Activated B cell treated with CpG ODN at 0.5 μM for 24 hours (primary cell): ENCODE data around the gene NDUFB8. TPM values are rescaled to one million over a fixed set of nuclear protein-coding genes. Genes with fewer than 3 reads are reported as not detected.

Experiments
- ATAC-seq: fragments of 200-7000 bp; cut with Tn5 transposase; one replicate; pipeline ENCODE4 v1.10.0; 2021; ENCODE audit warnings: low read depth, mild to moderate bottlenecking, moderate library complexity
- CTCF ChIA-PET: fragments of 350-600 bp; sonication (Branson Sonifier 250); formaldehyde crosslinking; loops from one replicate; lab custom pipeline; 2021; ENCODE audit warnings: antibody characterized with exemption; lab: Charles Lee
- POLR2A ChIA-PET: fragments of 350-600 bp; sonication (Branson Sonifier 250); formaldehyde crosslinking; loops from one replicate; lab custom pipeline; 2021; ENCODE audit warnings: antibody characterized with exemption; lab: Charles Lee
- DNase-seq: peaks from one replicate; pipeline ENCODE4 v3.0.0; 2022
- H3K27ac Mint-ChIP-seq: one replicate; pipeline ENCODE4 v1.8.0; 2020; ENCODE audit warnings: mixed read lengths
- H3K27me3 Mint-ChIP-seq: one replicate; pipeline ENCODE4 v1.8.0; 2021; ENCODE audit warnings: mixed read lengths
- H3K36me3 Mint-ChIP-seq: one replicate; pipeline ENCODE4 v1.8.0; 2021; ENCODE audit warnings: low read depth, mixed read lengths
- H3K4me1 Mint-ChIP-seq: one replicate; pipeline ENCODE4 v1.8.0; 2021; ENCODE audit warnings: mixed read lengths
- H3K4me3 Mint-ChIP-seq: one replicate; pipeline ENCODE4 v1.8.0; 2020; ENCODE audit warnings: mild to moderate bottlenecking, mixed read lengths
- H3K9me3 Mint-ChIP-seq: one replicate; pipeline ENCODE4 v1.8.0; 2020; ENCODE audit warnings: mixed read lengths
- intact Hi-C: fragments of 100-400 bp; cut with micrococcal nuclease; formaldehyde crosslinking; loops from one replicate; pipeline ENCODE4 v1.15.1; 2024
- total RNA-seq: library from RNA; stranded (reverse); gene quantifications from 2 replicates; pipeline ENCODE4 v1.2.3, GENCODE V29; 2022
- TF ChIP-seq, protein P1 (sequence below): fragments of 200-600 bp; IDR thresholded peaks from one replicate; pipeline ENCODE4 v1.8.0; 2022; ENCODE audit warnings: antibody characterized with exemption, mild to moderate bottlenecking

Gene NDUFB8
- total RNA-seq, 1 donor from 2014 or later, result 191 TPM

GRCh38 chr10:100502926-100503494 is 26.7 kb downstream of the NDUFB8 start:
- Mint-ChIP-seq H3K27me3 (no peaks in the 10 kb centered on the region), H3K4me1 (no peaks in the 10 kb centered on the region), H3K27ac (no peak overlapping the region), H3K36me3 (peaks cover 68% of the 10 kb centered on the region), H3K4me3 (no peak overlapping the region), H3K9me3 (no peaks in the 10 kb centered on the region)
- DNase-seq (no peak), ATAC-seq (no peak)
- CTCF ChIA-PET, result no interaction called here
- intact Hi-C loops, result no loop called here
- TF ChIP-seq, protein P1, sequence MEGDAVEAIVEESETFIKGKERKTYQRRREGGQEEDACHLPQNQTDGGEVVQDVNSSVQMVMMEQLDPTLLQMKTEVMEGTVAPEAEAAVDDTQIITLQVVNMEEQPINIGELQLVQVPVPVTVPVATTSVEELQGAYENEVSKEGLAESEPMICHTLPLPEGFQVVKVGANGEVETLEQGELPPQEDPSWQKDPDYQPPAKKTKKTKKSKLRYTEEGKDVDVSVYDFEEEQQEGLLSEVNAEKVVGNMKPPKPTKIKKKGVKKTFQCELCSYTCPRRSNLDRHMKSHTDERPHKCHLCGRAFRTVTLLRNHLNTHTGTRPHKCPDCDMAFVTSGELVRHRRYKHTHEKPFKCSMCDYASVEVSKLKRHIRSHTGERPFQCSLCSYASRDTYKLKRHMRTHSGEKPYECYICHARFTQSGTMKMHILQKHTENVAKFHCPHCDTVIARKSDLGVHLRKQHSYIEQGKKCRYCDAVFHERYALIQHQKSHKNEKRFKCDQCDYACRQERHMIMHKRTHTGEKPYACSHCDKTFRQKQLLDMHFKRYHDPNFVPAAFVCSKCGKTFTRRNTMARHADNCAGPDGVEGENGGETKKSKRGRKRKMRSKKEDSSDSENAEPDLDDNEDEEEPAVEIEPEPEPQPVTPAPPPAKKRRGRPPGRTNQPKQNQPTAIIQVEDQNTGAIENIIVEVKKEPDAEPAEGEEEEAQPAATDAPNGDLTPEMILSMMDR, result no peak
- POLR2A ChIA-PET, result interaction anchor here (0.5 kb wide), 1 partner anchor 30 kb away, joined by 8 read pairs; no protein-coding TSS in a partner anchor

DNA sequence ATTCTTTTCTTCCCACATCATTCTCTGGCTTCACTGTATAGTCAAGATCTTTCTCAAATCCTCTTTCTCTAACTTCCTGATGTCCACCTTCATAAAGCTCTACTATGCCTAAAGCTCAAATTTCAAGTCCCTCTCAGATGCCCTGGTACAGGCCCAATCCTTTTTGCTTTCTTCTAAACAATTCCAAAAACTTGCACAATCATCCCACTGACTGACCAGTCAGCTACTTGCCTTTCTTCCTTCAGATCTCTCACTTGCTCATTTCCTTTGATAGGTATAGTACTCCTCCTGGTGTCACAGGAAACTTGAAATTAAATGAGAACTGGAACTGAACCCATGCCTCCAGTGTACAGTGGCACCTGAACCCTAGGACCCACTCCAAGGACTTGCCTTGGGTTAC is 28.2 kb downstream of the NDUFB8 start:
- Mint-ChIP-seq H3K36me3 (peaks cover 67% of the 10 kb centered on the region), H3K4me3 (no peak overlapping the region), H3K4me1 (no peaks in the 10 kb centered on the region), H3K9me3 (no peaks in the 10 kb centered on the region), H3K27me3 (no peaks in the 10 kb centered on the region), H3K27ac (no peak overlapping the region)
- DNase-seq (no peak), ATAC-seq (no peak)
- intact Hi-C loops, result no loop called here
- TF ChIP-seq, protein P1, result no peak
- POLR2A ChIA-PET, result no interaction called here
- CTCF ChIA-PET, result no interaction called here

DNA sequence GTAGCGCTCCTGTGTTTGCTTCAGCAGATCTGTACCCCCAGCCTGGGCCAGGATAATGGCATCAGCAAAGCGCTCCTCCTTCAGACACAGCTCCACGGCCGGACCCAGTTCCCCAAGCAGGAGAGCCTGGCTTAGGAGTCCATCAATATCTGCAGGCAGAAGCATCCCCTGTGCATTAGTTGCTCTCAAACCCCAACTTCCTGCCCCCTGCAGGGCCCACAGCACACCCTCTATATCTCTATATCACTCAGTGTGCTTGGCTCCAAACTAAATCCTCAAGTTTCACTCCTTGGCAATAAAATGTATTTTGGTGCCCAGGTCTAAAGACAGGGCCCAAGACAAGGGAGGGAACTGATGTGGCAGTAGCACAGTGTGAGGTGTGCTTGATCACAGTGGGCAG is 31.6 kb downstream of the NDUFB8 start:
- no peak overlapping the region for H3K27ac Mint-ChIP-seq
- CTCF ChIA-PET, result no interaction called here
- H3K4me3 Mint-ChIP-seq, result no peak overlapping the region

DNA sequence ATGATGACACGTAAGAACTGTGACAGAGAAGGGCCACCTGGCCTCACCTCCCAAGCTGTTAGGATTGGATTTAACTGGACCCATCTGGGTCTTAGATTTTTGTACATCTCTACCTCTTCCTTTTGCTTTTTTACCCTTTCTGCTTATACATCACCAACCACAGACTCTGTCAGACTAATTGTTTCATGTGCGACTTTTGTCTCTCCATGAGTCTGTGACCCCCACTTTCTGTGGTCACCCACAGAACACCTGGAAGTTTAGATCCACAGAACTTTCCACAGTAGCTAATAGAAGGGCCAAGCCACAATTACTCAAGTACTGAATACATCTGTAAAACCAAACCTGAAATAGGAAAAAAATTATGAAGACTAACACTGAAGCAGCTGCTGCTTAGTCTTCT is 33.1 kb downstream of the NDUFB8 start:
- Mint-ChIP-seq H3K36me3 (peaks cover 65% of the 10 kb centered on the region), H3K27me3 (no peaks in the 10 kb centered on the region), H3K4me3 (no peak overlapping the region), H3K27ac (no peak overlapping the region), H3K4me1 (no peaks in the 10 kb centered on the region), H3K9me3 (no peaks in the 10 kb centered on the region)
- POLR2A ChIA-PET, result no interaction called here
- no peak for DNase-seq
- ATAC-seq, result no peak
- CTCF ChIA-PET, result interaction anchor here (1.6 kb wide), 1 partner anchor 22 kb away, joined by 5 read pairs; no protein-coding TSS in a partner anchor
- TF ChIP-seq, protein P1, result no peak
- intact Hi-C loops, result no loop called here

More for the DNA sequence above, 31.6 kb downstream of the NDUFB8 start:
- no peak for DNase-seq
- TF ChIP-seq, protein P1, result no peak
- Mint-ChIP-seq H3K36me3 (peaks cover 66% of the 10 kb centered on the region), H3K4me1 (no peaks in the 10 kb centered on the region), H3K9me3 (no peaks in the 10 kb centered on the region), H3K27me3 (no peaks in the 10 kb centered on the region)
- intact Hi-C loops, result no loop called here
- POLR2A ChIA-PET, result no interaction called here
- ATAC-seq, result no peak

- Mint-ChIP-seq H3K4me1 (no peaks in the 10 kb centered on the region), H3K27me3 (no peaks in the 10 kb centered on the region), H3K9me3 (no peaks in the 10 kb centered on the region), H3K27ac (no peak overlapping the region), H3K36me3 (peaks cover 40% of the 10 kb centered on the region), H3K4me3 (no peak overlapping the region)
- ATAC-seq (no peak), DNase-seq (no peak)
- TF ChIP-seq, protein P1, result no peak
- ChIA-PET POLR2A (no interaction called here), CTCF (no interaction called here)
- intact Hi-C loops, result no loop called here
Measured at GRCh38 chr10:100490531-100490930, 39.1 kb downstream of the NDUFB8 start.
